ENCODE data around the gene DNAH14.

Gene DNAH14

GRCh38 chr1:225338545-225338944, 409.1 kb downstream of the DNAH14 start:
- TF ChIP-seq CTCF (IDR thresholded peaks at IDR 0.05; ENCODE audit: control extremely low read depth, extremely low read depth, low read depth, missing control alignments), result no peak
- ChIA-PET POLR2A (no interaction called here), CTCF (interaction anchor here (1.0 kb wide), 1 partner anchor 19 kb away, joined by 6 read pairs; no protein-coding TSS in a partner anchor)
- no peak for DNase-seq (ENCODE audit: extremely low spot score)

DNA sequence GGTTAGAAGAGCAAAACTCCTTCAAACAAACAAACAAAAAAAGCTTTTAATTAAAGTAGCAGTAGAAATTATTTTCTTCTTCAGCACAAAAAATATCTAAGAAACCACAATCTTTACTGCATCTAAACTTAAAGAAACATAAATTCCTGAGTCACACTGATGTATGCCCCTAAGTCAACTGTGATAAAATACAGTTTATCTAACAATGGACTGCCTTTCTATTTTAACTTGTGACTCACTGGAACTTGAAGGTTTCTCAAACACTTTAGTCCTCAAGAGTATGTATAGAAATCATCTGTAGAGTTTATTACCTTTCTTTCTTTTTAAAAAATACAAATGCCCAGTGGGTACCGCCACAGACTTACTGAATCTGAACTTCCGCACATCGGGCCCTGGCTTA, 412.2 kb downstream of the DNAH14 start:
- TF ChIP-seq CTCF (IDR thresholded peaks at IDR 0.05; ENCODE audit: control extremely low read depth, extremely low read depth, low read depth, missing control alignments), result no peak
- DNase-seq (ENCODE audit: extremely low spot score), result no peak
- ChIA-PET POLR2A (no interaction called here), CTCF (interaction anchor here (1.0 kb wide), 1 partner anchor 22 kb away, joined by 5 read pairs; no protein-coding TSS in a partner anchor)

- TF ChIP-seq CTCF (IDR thresholded peaks at IDR 0.05; ENCODE audit: control extremely low read depth, extremely low read depth, low read depth, missing control alignments), result no peak
- CTCF ChIA-PET, result no interaction called here
- no peak for DNase-seq (ENCODE audit: extremely low spot score)
- POLR2A ChIA-PET, result no interaction called here
Observed at GRCh38 chr1:225342695-225343094, 413.2 kb downstream of the DNAH14 start.

DNA sequence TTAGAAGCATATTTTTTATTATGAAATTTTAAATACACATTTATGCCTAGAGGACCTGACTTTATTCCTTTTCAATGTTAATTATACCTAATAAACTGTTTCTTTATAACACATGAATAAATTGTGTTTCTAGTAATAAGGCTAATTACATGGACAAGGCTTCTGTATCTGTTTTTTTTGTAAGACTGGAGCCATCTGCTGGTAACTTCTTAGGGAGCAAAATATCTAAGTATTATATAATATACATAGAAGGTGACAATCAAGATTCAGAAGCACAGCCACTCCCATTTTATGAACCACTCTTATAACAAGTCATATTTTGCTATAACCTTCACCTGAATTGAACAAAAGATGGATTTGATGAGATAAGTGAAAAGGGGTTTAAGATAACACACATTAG, 414.1 kb downstream of the DNAH14 start:
- CTCF ChIA-PET, result interaction anchor here (1.4 kb wide), 1 partner anchor 12 kb away, joined by 5 read pairs; no protein-coding TSS in a partner anchor
- POLR2A ChIA-PET, result no interaction called here
- DNase-seq (ENCODE audit: extremely low spot score), result no peak
- TF ChIP-seq CTCF (IDR thresholded peaks at IDR 0.05; ENCODE audit: control extremely low read depth, extremely low read depth, low read depth, missing control alignments), result peak; percentile 15

DNA sequence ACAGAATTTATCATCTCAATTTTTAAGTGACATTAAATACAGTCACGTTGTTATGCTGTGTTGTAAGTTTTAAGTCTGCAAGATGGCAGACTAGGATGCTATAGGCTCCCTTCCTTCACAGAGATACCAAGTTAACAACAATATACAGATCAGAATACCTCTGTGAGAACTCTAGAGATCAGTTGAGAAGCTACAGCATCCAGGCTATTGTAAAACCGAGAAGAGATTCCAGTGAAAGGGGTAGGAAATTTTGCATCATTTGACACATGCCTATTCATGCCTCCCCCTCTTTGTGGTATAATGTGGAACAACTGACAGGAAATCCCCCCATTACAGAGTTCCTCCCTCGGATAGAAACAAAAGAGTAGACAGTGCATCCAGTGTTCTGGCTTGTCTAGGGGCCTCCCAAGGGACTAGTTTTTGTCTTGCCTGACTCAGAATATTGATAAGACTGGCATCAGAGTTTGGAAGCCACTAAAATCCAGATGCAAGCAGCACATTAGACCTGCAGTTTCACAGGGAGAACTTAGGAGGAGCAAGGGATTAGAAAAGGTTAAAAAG, 417.7 kb downstream of the DNAH14 start:
- ChIA-PET CTCF (interaction anchor here (0.8 kb wide), 1 partner anchor 128 kb away, joined by 3 read pairs; no protein-coding TSS in a partner anchor), POLR2A (no interaction called here)
- no peak for DNase-seq (ENCODE audit: extremely low spot score)
- no peak for TF ChIP-seq CTCF (IDR thresholded peaks at IDR 0.05; ENCODE audit: control extremely low read depth, extremely low read depth, low read depth, missing control alignments)

- no peak for TF ChIP-seq CTCF (IDR thresholded peaks at IDR 0.05; ENCODE audit: control extremely low read depth, extremely low read depth, low read depth, missing control alignments)
- ChIA-PET CTCF (no interaction called here), POLR2A (no interaction called here)
- DNase-seq (ENCODE audit: extremely low spot score), result no peak
Observed at GRCh38 chr1:225348400-225348799, 418.9 kb downstream of the DNAH14 start.

Measured in GM10248 (cell line).